SK-N-SH (cell line): Measurements from ENCODE around the gene SEPTIN7.

ENCODE experiments used
- CHD2 ChIP-seq: fragments of 150-350 bp; IDR thresholded peaks from 2 replicates; pipeline ENCODE4 v1.6.1; 2018; ENCODE audit warnings: low read length; ENCODE audit not compliant: partially characterized antibody
- EZH2phosphoT487 ChIP-seq: fragments of 200-600 bp; sonication (generic); IDR thresholded peaks from 2 replicates; pipeline ENCODE4 v1.6.1; 2017; ENCODE audit warnings: low read depth, mixed run types, mild to moderate bottlenecking, antibody characterized with exemption, moderate library complexity, borderline replicate concordance
- GABPA ChIP-seq: IDR thresholded peaks from 2 replicates; pipeline ENCODE4 v1.4.0; 2012; ENCODE audit warnings: low read depth, mild to moderate bottlenecking
- SMC3 ChIP-seq: IDR thresholded peaks from 2 replicates; pipeline ENCODE4 v1.6.1; 2012; ENCODE audit warnings: low read depth, low read length, improper control_type of control experiment
- TF ChIP-seq, protein P1 (sequence below): fragments of 150-350 bp; IDR thresholded peaks from 2 replicates; pipeline ENCODE4 v1.6.1; 2017; ENCODE audit warnings: antibody characterized with exemption, low read length, low read depth, borderline replicate concordance
- TF ChIP-seq, protein P2 (sequence below): fragments of 200-600 bp; sonication (generic); IDR thresholded peaks from 2 replicates; pipeline ENCODE4 v1.6.1; 2017; ENCODE audit warnings: antibody characterized with exemption, mild to moderate bottlenecking, moderate library complexity

DNA sequence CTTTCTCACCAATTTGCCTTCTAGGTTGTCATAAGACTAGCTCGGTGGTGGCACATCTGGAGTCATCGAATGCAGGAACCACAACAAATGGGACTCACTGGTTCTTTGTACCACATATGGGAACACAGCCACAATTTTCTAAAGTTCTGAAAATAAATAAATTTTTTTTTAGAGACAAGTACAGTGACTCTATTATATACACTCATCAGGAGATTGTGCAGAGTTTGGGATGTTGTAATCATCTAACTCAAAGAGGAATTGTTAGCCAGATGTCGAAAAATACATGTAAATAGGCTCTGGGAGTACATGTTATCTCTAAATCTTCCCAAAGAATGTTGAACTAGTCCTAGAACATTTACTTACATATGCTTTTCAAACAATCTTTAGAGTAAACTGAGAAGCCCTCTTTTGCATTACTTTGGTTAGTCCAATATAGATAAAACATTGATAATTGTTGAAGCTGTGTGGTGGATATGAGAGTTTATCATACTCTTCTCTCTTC is 19.6 kb upstream of the SEPTIN7 start:
- TF ChIP-seq, protein P1, sequence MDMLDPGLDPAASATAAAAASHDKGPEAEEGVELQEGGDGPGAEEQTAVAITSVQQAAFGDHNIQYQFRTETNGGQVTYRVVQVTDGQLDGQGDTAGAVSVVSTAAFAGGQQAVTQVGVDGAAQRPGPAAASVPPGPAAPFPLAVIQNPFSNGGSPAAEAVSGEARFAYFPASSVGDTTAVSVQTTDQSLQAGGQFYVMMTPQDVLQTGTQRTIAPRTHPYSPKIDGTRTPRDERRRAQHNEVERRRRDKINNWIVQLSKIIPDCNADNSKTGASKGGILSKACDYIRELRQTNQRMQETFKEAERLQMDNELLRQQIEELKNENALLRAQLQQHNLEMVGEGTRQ, result no peak
- TF ChIP-seq EZH2phosphoT487 (no peak), CHD2 (no peak), GABPA (no peak), SMC3 (no peak)
- TF ChIP-seq, protein P2, sequence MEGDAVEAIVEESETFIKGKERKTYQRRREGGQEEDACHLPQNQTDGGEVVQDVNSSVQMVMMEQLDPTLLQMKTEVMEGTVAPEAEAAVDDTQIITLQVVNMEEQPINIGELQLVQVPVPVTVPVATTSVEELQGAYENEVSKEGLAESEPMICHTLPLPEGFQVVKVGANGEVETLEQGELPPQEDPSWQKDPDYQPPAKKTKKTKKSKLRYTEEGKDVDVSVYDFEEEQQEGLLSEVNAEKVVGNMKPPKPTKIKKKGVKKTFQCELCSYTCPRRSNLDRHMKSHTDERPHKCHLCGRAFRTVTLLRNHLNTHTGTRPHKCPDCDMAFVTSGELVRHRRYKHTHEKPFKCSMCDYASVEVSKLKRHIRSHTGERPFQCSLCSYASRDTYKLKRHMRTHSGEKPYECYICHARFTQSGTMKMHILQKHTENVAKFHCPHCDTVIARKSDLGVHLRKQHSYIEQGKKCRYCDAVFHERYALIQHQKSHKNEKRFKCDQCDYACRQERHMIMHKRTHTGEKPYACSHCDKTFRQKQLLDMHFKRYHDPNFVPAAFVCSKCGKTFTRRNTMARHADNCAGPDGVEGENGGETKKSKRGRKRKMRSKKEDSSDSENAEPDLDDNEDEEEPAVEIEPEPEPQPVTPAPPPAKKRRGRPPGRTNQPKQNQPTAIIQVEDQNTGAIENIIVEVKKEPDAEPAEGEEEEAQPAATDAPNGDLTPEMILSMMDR, result no peak
